ENCODE measurements around the gene ALDH1A3.
"Not testable (repeated sequence)": the region's sequence is repeated elsewhere in the genome, so short reads cannot be mapped to it uniquely, and the experiment has no call there.

ALDH1A3 gene

GRCh38 chr15:100844167-100844566 is 35.5 kb upstream of the ALDH1A3 start:
- H3K9me3 ChIP-seq (ENCODE audit: control insufficient read depth in 5 of 5, low read length in 5 of 5): no peaks in the 10 kb centered on the region
- no peak overlapping the region for H3K27ac ChIP-seq (ENCODE audit: low read depth, low read length)
- H3K27me3 ChIP-seq (ENCODE audit: control insufficient read depth in 5 of 5, insufficient read depth in 4 of 5, low read length in 5 of 5): peaks cover 0 to 3% (median 0%) of the 10 kb centered on the region in 5 donors
- peaks cover 0 to 4% (median 3%) of the 10 kb centered on the region in 5 donors for H3K4me1 ChIP-seq (ENCODE audit: control insufficient read depth in 5 of 5, insufficient read depth in 5 of 5, low read length in 5 of 5)
- no peaks in the 10 kb centered on the region for H3K36me3 ChIP-seq (ENCODE audit: control insufficient read depth in 5 of 5, insufficient read depth in 5 of 5, low read length in 5 of 5)
- H3K9ac ChIP-seq (ENCODE audit: low read length in 5 of 5): no peak overlapping the region
- no peak overlapping the region for H3K4me3 ChIP-seq (ENCODE audit: low read depth in 1 of 5, low read length in 5 of 5)

- Histone ChIP-seq H3K4me3 (ENCODE audit: low read depth in 1 of 5, low read length in 5 of 5) (no peak overlapping the region), H3K27ac (ENCODE audit: low read depth, low read length) (no peak overlapping the region), H3K9me3 (ENCODE audit: control insufficient read depth in 5 of 5, low read length in 5 of 5) (no peaks in the 10 kb centered on the region), H3K4me1 (ENCODE audit: control insufficient read depth in 5 of 5, insufficient read depth in 5 of 5, low read length in 5 of 5) (peaks cover 0 to 10% (median 9%) of the 10 kb centered on the region in 5 donors), H3K36me3 (ENCODE audit: control insufficient read depth in 5 of 5, insufficient read depth in 5 of 5, low read length in 5 of 5) (no peaks in the 10 kb centered on the region), H3K9ac (ENCODE audit: low read length in 5 of 5) (no peak overlapping the region), H3K27me3 (ENCODE audit: control insufficient read depth in 5 of 5, insufficient read depth in 4 of 5, low read length in 5 of 5) (peaks cover 0 to 8% (median 0%) of the 10 kb centered on the region in 5 donors)
Observed at GRCh38 chr15:100844778-100845177, 34.9 kb upstream of the ALDH1A3 start.

GRCh38 chr15:100847194-100847593 is 32.4 kb upstream of the ALDH1A3 start:
- Histone ChIP-seq H3K27ac (ENCODE audit: low read depth, low read length) (no peak overlapping the region), H3K36me3 (ENCODE audit: control insufficient read depth in 5 of 5, insufficient read depth in 5 of 5, low read length in 5 of 5) (no peaks in the 10 kb centered on the region), H3K4me3 (ENCODE audit: low read depth in 1 of 5, low read length in 5 of 5) (no peak overlapping the region), H3K9me3 (ENCODE audit: control insufficient read depth in 5 of 5, low read length in 5 of 5) (no peaks in the 10 kb centered on the region), H3K27me3 (ENCODE audit: control insufficient read depth in 5 of 5, insufficient read depth in 4 of 5, low read length in 5 of 5) (peaks cover 0 to 8% (median 0%) of the 10 kb centered on the region in 5 donors), H3K4me1 (ENCODE audit: control insufficient read depth in 5 of 5, insufficient read depth in 5 of 5, low read length in 5 of 5) (peaks cover 0 to 13% (median 10%) of the 10 kb centered on the region in 5 donors), H3K9ac (ENCODE audit: low read length in 5 of 5) (no peak overlapping the region)

GRCh38 chr15:100849021-100849854 is 30.4 kb upstream of the ALDH1A3 start:
- H3K9ac ChIP-seq (ENCODE audit: low read length in 5 of 5): peak overlapping the region; percentile 7 to 68 (median 21)
- peaks cover 0 to 8% (median 0%) of the 10 kb centered on the region in 5 donors for H3K27me3 ChIP-seq (ENCODE audit: control insufficient read depth in 5 of 5, insufficient read depth in 4 of 5, low read length in 5 of 5)
- H3K36me3 ChIP-seq (ENCODE audit: control insufficient read depth in 5 of 5, insufficient read depth in 5 of 5, low read length in 5 of 5): no peaks in the 10 kb centered on the region
- H3K9me3 ChIP-seq (ENCODE audit: control insufficient read depth in 5 of 5, low read length in 5 of 5): no peaks in the 10 kb centered on the region
- H3K4me3 ChIP-seq (ENCODE audit: low read depth in 1 of 5, low read length in 5 of 5): peak overlapping the region; percentile 63 to 74 (median 71)
- H3K27ac ChIP-seq (ENCODE audit: low read depth, low read length): no peak overlapping the region
- peaks cover 0 to 13% (median 10%) of the 10 kb centered on the region in 5 donors for H3K4me1 ChIP-seq (ENCODE audit: control insufficient read depth in 5 of 5, insufficient read depth in 5 of 5, low read length in 5 of 5)

- H3K27me3 ChIP-seq (ENCODE audit: control insufficient read depth in 5 of 5, insufficient read depth in 4 of 5, low read length in 5 of 5): peaks cover 0 to 8% (median 0%) of the 10 kb centered on the region in 5 donors
- no peaks in the 10 kb centered on the region for H3K9me3 ChIP-seq (ENCODE audit: control insufficient read depth in 5 of 5, low read length in 5 of 5)
- H3K4me1 ChIP-seq (ENCODE audit: control insufficient read depth in 5 of 5, insufficient read depth in 5 of 5, low read length in 5 of 5): peaks cover 0 to 13% (median 10%) of the 10 kb centered on the region in 5 donors
- H3K4me3 ChIP-seq (ENCODE audit: low read depth in 1 of 5, low read length in 5 of 5): peak overlapping the region; percentile 44 to 72 (median 67)
- H3K36me3 ChIP-seq (ENCODE audit: control insufficient read depth in 5 of 5, insufficient read depth in 5 of 5, low read length in 5 of 5): no peaks in the 10 kb centered on the region
- H3K9ac ChIP-seq (ENCODE audit: low read length in 5 of 5): peak overlapping the region in 4 of 5 donors; percentile 12 to 68 (median 43)
- H3K27ac ChIP-seq (ENCODE audit: low read depth, low read length): no peak overlapping the region
Observed at GRCh38 chr15:100849855-100850218, 29.8 kb upstream of the ALDH1A3 start.

GRCh38 chr15:100851428-100852015 is 28.1 kb upstream of the ALDH1A3 start:
- H3K9ac ChIP-seq (ENCODE audit: low read length in 5 of 5); H3K4me3 ChIP-seq (ENCODE audit: low read depth in 1 of 5, low read length in 5 of 5); H3K27ac ChIP-seq (ENCODE audit: low read depth, low read length); H3K36me3 ChIP-seq (ENCODE audit: control insufficient read depth in 5 of 5, insufficient read depth in 5 of 5, low read length in 5 of 5); H3K27me3 ChIP-seq (ENCODE audit: control insufficient read depth in 5 of 5, insufficient read depth in 4 of 5, low read length in 5 of 5); H3K9me3 ChIP-seq (ENCODE audit: control insufficient read depth in 5 of 5, low read length in 5 of 5): not testable (repeated sequence)
- H3K4me1 ChIP-seq (ENCODE audit: control insufficient read depth in 5 of 5, insufficient read depth in 5 of 5, low read length in 5 of 5): peaks cover 0 to 13% (median 10%) of the 10 kb centered on the region in 5 donors

- peaks cover 0 to 13% (median 10%) of the 10 kb centered on the region in 5 donors for H3K4me1 ChIP-seq (ENCODE audit: control insufficient read depth in 5 of 5, insufficient read depth in 5 of 5, low read length in 5 of 5)
- H3K27ac ChIP-seq (ENCODE audit: low read depth, low read length): no peak overlapping the region
- no peak overlapping the region for H3K9ac ChIP-seq (ENCODE audit: low read length in 5 of 5)
- H3K9me3 ChIP-seq (ENCODE audit: control insufficient read depth in 5 of 5, low read length in 5 of 5): no peaks in the 10 kb centered on the region
- H3K36me3 ChIP-seq (ENCODE audit: control insufficient read depth in 5 of 5, insufficient read depth in 5 of 5, low read length in 5 of 5): no peaks in the 10 kb centered on the region
- H3K27me3 ChIP-seq (ENCODE audit: control insufficient read depth in 5 of 5, insufficient read depth in 4 of 5, low read length in 5 of 5): peaks cover 0 to 8% (median 0%) of the 10 kb centered on the region in 5 donors
- no peak overlapping the region for H3K4me3 ChIP-seq (ENCODE audit: low read depth in 1 of 5, low read length in 5 of 5)
Observed at GRCh38 chr15:100852630-100853029, 27.0 kb upstream of the ALDH1A3 start.

- H3K36me3 ChIP-seq (ENCODE audit: control insufficient read depth in 5 of 5, insufficient read depth in 5 of 5, low read length in 5 of 5): no peaks in the 10 kb centered on the region
- H3K4me1 ChIP-seq (ENCODE audit: control insufficient read depth in 5 of 5, insufficient read depth in 5 of 5, low read length in 5 of 5): peaks cover 0 to 12% (median 10%) of the 10 kb centered on the region in 5 donors
- no peak overlapping the region for H3K9ac ChIP-seq (ENCODE audit: low read length in 5 of 5)
- no peak overlapping the region for H3K4me3 ChIP-seq (ENCODE audit: low read depth in 1 of 5, low read length in 5 of 5)
- H3K9me3 ChIP-seq (ENCODE audit: control insufficient read depth in 5 of 5, low read length in 5 of 5): no peaks in the 10 kb centered on the region
- peaks cover 0 to 8% (median 0%) of the 10 kb centered on the region in 5 donors for H3K27me3 ChIP-seq (ENCODE audit: control insufficient read depth in 5 of 5, insufficient read depth in 4 of 5, low read length in 5 of 5)
- H3K27ac ChIP-seq (ENCODE audit: low read depth, low read length): no peak overlapping the region
Observed at GRCh38 chr15:100853676-100854440, 25.8 kb upstream of the ALDH1A3 start.

GRCh38 chr15:100856867-100857266 is 22.8 kb upstream of the ALDH1A3 start:
- Histone ChIP-seq H3K27ac (ENCODE audit: low read depth, low read length) (no peak overlapping the region), H3K4me1 (ENCODE audit: control insufficient read depth in 5 of 5, insufficient read depth in 5 of 5, low read length in 5 of 5) (peaks cover under 1 to 12% (median 8%) of the 10 kb centered on the region in 5 donors), H3K36me3 (ENCODE audit: control insufficient read depth in 5 of 5, insufficient read depth in 5 of 5, low read length in 5 of 5) (no peaks in the 10 kb centered on the region), H3K9ac (ENCODE audit: low read length in 5 of 5) (no peak overlapping the region), H3K9me3 (ENCODE audit: control insufficient read depth in 5 of 5, low read length in 5 of 5) (peaks cover 0 to 10% (median 7%) of the 10 kb centered on the region in 5 donors), H3K4me3 (ENCODE audit: low read depth in 1 of 5, low read length in 5 of 5) (no peak overlapping the region), H3K27me3 (ENCODE audit: control insufficient read depth in 5 of 5, insufficient read depth in 4 of 5, low read length in 5 of 5) (no peaks in the 10 kb centered on the region)
